HG03097 (cell line): Measurements from ENCODE around the gene TMPRSS9.

Experiments used
- ATAC-seq: cut with Tn5 transposase; IDR thresholded peaks from one replicate; pipeline ENCODE4 v1.9.1; 2021; ENCODE audit not compliant: unreplicated experiment, low FRiP score

Gene TMPRSS9

DNA sequence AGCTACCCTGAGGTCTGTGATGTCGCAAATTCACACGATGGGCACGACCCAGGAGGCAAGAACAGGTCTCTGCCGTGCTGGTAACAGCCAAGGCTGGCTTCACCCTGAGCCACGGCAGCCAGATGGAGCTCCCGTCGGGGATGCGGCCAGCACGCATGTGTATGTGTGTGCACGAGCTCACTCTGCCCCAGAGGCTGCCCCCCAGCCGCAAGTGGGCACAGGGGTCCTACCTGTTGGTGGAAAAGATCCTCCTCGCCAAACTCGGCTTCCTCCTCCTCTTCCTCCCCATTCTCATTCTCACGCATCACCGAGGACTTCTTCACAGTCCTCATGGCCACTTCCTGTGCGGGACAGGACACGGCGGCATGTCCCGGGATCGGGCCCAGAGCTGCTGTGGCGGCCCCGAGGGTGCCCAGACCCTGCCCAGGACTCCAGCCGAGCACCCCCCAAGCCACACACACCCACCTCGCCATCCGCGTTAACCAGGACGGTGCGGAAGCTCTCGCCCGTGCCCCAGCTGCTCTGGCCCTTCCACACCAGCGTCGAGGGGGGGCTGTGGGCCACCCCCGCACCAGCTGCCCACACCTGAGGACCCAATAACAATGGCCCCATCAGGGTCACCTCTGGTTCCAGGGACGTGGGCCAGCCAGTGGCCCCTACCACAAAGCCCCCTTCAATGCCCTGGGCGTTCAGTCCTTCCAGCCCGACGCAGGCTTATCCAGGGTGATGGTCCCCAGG, 71.4 kb downstream of the TMPRSS9 start:
- ATAC-seq = no peak

GRCh38 chr19:2432131-2432848, 72.2 kb downstream of the TMPRSS9 start:
- no peak for ATAC-seq

- no peak for ATAC-seq
Measured at GRCh38 chr19:2433854-2434253, 73.8 kb downstream of the TMPRSS9 start.

GRCh38 chr19:2434267-2434666, 74.2 kb downstream of the TMPRSS9 start:
- no peak for ATAC-seq

GRCh38 chr19:2434721-2435265, 74.7 kb downstream of the TMPRSS9 start:
- no peak for ATAC-seq

- no peak for ATAC-seq
Measured at GRCh38 chr19:2436384-2436783, 76.3 kb downstream of the TMPRSS9 start.

DNA sequence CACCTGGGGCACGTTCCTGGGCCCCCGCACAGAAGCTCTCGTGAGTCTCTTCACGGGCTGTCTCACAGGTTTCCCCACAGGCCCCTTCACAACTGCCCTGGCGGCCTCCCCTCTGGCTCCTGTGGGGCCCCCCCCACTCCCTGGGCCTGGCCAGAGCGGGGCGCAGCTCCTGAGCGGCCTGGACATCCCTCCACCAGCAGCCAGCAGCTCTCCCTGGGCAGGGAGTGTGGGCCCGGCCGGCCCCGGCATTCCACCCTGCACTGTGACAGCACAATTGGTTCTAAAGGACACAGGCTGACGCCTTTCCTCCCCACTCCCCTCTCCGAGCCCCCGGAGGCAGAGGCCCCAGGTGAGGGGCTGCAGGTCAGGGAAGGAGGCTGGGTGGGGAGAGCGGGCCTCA, 76.9 kb downstream of the TMPRSS9 start:
- no peak for ATAC-seq

- ATAC-seq = no peak
Measured at GRCh38 chr19:2438178-2438577, 78.1 kb downstream of the TMPRSS9 start.

GRCh38 chr19:2440515-2440914, 80.5 kb downstream of the TMPRSS9 start:
- ATAC-seq = no peak

DNA sequence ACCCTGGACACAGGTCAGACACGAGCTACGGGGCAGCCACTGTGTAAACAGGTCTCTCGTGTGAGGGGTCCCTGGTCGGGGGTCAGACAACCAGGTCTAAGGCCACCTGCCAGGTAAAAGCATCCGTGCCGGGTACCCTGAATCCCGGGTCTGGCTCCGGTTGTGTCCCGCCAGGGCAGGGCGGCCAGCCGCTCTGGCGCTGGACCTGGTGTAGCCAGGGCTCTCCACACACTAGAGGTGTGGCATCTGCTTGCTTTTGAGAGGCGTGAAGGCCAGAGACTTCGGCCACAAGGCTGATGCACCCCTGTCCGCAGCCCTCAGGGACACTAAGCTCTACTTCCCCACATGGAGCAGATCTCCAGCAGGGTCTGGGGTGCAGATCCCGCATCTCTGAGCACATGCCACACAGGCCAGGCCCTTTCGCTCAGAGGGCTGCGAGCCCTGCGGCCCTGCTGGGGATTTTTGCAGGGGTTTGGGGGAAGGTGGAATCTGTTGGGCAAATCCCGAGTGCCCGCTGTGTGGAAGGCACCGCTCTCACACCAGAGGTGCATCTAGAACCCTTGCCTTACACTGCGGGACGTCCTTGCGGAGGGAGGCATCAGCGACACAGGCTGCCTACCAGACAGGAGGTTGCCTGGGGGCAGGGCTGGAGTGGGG, 81.2 kb downstream of the TMPRSS9 start:
- no peak for ATAC-seq

- no peak for ATAC-seq
Measured at GRCh38 chr19:2443116-2443784, 83.2 kb downstream of the TMPRSS9 start.

DNA sequence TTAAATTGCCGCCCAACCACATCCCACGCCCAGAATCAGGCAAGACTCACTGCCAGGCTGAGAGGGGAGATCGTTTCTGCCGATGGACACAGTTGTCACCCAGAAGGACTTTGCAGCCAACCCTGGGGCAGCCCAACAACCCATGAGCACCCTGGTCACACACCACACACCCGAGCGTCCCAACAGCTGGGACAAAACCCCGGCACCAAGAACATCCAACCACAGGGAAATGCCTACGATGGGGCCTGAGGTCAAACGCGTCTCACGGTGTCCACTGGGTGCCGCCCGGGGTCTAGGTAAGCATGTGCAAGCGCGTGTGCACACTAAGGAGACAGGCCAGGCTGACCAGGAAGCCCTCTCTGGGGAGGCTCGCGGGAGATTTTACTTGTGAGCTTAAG, 83.7 kb downstream of the TMPRSS9 start:
- no peak for ATAC-seq

GRCh38 chr19:2444251-2445002, 84.4 kb downstream of the TMPRSS9 start:
- no peak for ATAC-seq

DNA sequence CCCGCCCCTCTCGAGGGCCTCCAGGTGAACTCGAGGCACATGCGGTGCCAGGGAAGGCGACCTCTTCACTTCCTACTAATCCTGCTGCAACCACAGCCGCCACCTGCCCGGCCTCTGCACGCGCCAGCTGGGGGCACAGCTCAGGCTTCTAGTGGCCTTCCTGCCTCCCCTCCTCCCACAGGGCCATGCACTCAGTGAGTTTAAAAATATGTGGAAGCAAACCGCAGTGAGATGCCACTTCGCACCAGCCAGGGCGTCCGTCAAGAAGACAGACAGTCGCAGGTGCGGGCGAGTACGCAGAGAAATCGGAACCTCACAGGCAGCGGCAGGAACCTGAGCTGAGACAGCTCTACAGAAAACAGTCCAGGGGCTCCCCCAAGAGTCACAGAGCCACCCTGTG, 86.3 kb downstream of the TMPRSS9 start:
- no peak for ATAC-seq

DNA sequence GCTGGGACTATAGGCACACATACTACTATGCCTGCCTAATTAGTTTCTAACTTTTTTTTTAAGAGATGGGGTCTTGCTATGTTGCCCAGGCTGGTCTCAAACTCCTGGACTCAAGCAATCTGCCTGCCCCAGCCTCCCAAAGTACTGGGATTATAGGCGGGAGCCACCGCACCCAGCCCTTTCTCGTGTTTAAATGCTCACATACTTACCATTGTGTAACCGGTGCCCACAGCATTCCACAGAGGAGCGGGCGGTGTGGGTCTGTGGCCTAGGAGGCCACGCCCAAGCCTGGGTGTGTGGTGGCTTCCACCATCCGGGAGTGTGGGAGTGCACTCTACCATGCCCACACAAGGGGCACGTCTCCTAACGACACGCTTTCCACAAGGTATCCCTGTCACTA, 89.0 kb downstream of the TMPRSS9 start:
- ATAC-seq = no peak

DNA sequence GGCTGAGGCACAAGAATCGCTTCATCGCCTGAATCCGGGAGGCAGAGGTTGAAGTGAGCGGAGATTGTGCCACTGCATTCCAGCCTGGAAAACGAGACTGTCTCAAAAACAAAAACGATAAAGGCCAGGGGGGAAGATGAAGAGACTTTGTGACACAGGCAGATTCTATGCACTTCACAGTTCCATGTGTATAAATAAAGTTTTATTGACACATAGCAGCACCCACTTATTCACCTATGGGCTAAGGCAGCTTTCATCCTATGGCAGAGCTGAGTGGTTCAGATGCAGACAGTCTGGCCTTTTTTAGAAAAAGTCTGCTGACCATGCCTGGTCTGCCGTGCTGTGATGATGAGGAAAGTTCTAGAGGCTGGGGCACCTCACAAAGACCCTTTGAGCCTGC, 91.1 kb downstream of the TMPRSS9 start:
- no peak for ATAC-seq

DNA sequence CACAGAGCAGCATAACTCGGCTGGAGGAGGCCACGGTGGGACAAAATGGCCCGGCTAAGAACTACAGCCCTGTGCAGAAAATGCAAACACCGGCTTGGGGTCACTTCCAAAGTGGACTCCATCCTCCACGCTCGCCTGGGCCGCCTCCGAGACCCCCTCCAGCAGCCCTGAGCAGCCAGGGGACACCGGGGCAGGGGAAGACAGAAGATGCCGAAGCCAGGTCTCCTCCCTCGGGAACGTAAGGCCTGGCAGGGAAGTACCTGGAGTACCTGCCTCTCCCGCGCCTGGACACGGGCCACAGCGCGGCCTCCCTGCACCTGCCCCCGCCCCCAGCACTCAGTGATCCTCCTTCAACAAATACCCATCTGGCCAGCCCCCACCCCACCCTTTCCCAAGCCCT, 91.7 kb downstream of the TMPRSS9 start:
- ATAC-seq = no peak

- no peak for ATAC-seq
Measured at GRCh38 chr19:2453431-2454025, 93.5 kb downstream of the TMPRSS9 start.

- ATAC-seq = no peak
Measured at GRCh38 chr19:2454199-2454961, 94.3 kb downstream of the TMPRSS9 start.
